HG03135 (cell line): ENCODE measurements around the gene SLC1A1.

Experiments
- ATAC-seq: cut with Tn5 transposase; IDR thresholded peaks from one replicate; pipeline ENCODE4 v1.9.1; 2021; ENCODE audit warnings: mild to moderate bottlenecking, moderate library complexity; ENCODE audit not compliant: unreplicated experiment

Gene SLC1A1

DNA sequence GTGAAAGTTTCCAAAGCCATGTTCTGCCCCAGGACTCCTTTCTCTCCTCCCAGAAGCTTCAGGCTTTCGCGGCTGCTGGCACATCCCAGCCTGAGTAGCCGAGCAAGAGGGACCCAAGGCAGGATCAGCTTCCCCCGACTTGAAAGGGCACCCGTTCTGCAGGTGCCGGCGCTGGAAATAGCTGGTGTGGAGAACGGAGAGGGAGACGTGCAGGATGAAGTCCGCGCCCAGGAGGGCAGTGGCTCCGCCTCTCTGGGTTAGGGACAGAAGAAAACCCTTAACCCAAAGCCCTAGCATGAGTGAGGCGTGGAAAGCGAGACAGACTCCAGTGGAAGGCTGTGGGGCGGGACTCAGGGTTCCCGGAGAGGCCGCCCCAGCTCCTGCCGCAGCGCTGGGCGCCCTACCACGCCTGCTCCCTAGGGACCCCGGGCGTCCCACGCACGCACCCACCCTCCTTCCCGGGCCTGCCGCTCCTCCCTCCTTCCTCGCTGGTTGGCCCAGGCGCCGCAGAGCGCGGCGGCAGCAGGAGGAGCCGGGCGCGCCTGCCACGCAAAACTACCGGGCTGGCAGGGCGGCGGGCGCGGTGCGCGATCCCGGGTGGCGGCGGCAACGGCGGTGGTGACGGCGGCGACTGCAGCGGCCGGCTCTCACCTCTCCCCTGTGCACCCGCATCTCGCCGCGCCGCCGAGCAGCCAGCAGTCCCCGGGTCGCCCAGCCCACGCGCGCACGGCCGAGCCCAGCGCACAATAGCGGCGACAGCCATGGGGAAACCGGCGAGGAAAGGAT lies at the start of gene SLC1A1:
Gene SLC1A1 (plus strand): TSS at position 550 of the 786 bp plus-strand sequence. CDS start 212 bp downstream, at position 762.
- peak; percentile 56 for ATAC-seq

DNA sequence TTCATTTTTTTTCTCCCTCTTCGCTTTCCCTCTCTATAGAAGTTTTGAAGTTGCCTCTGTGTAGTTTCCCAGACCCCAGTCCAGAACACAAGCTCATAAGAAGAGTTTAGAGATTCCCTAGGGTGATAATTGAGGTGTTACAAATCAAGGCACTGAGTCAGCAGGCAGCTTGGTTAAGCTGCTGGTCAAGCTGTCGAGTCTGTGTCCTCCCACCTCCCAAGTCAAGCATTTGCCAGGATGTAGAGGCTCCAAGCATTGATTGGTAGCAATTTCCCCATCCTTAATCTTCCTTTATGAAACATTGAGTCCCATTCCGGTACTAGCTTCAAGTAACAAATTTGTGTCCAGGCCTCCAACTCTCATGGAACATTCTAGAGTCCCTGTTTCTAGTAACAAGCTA lies 47.5 kb upstream of the SLC1A1 start:
- no peak for ATAC-seq

DNA sequence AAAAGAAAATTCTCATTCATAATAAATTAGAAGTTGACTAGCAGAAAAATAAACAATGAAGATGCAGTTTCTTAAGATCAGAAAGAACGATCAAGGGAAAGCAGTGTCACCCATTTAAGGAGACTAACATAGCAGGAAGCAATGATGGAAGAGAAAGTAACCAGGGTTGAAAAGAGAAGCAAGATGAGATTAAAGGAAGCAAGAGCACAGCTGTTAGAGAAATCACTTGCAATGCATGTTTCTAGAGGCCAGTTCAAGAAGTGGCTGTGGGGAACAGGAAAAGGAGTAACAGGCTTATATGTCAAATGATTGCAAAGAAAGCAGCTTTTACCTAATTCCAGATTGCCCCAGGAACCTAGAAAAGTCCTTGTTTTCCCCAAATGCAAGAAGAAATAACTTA lies 46.8 kb upstream of the SLC1A1 start:
- no peak for ATAC-seq

DNA sequence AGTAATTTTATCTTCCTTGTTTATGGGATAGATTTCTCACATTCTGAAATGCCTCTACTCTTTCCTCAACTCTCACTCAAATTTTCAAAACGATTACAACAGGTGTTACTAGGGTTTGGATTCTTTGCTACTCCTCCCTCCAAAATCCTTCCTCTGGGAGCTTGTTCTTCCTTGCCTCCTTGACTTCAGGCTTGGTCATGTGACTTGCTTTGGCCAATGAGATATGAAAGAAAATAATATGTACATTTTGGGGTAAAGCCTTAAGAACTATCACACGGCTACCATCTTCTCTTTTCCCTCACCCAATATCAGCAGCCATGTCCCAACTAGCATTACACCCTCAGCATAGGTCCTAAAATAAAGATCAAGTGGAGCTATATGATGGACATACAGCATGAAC lies 28.8 kb upstream of the SLC1A1 start:
- ATAC-seq, result no peak

DNA sequence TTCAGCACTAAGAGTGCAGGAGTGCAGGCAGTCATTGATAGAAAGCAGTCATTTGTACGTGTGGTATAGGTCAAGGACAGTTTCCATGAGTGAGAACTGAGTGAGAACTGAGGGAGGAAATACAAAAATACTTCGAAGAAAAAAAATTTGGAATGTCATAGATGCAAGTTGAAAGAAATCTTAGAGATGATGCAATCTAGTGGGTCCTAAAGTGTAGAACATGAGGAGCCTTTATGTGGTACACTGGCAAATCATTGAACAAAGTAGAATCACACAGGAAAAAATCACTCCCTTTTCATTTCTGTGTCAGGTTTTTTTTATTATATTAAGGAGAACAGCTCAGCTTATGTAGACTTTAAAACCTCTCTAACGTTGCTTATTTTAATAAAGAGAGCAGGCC lies 26.4 kb upstream of the SLC1A1 start:
- no peak for ATAC-seq

DNA sequence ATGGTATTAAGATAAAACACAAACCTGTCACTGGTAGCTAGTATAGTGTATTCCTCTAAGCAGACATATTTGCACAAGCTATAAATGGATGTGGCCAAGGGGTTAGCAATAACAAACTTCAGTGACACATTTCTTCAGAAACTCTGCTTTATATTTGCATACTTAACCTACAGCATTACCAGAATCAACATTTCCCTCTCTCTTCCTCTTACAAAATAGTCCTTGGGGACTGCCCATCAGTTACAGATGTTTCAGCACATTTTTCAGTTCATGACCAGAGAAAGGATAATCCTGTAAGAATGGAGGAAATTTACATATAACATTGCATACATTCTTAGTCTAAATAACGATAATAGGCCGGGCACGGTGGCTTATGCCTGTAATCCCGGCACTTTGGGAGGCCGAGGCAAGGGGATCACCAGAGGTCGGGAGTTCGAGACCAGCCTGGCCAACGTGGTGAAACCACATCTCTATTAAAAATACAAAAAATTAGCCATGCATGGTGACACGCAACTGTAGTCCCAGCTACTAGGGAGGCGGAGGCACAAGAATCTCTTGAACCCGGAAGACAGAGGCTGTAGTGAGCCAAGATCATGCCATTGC lies 25.3 kb upstream of the SLC1A1 start:
- ATAC-seq, result peak; percentile 94

DNA sequence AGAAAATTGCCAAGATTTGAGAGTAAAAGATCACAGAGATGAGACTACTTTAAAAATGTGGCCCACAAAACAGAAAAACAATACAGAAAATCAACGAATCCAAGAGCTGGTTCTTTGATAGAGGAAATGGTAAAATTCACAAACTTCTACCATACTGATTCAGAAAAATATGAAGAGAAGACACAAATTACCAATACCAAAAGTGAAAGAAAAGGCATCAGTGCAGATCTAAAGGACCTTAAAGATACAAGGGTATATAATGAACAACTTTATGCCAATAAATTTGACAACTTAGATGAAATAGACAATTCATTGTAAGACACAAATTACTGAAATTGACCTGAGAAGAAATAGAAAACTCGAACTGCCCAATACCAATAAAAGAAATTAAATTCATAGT lies 24.4 kb upstream of the SLC1A1 start:
- ATAC-seq, result no peak

DNA sequence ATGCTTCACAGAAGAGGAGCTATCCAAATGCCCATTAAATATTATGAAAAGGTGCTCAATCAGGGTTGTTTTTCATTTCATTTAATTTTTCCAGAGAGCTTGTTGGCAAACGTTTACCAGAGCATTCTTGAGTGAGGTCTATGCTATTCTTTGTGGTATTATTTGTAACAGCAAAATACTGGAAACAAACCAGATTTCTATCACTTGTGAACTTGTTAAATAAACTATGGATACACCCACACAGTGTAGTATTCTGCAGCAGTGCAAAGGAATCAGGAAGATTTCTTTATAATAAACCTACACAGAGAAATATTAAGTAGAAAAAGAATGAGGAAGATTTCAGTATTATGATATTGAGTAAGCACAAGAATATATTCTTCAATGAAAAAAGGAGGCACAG lies 15.0 kb upstream of the SLC1A1 start:
- no peak for ATAC-seq

DNA sequence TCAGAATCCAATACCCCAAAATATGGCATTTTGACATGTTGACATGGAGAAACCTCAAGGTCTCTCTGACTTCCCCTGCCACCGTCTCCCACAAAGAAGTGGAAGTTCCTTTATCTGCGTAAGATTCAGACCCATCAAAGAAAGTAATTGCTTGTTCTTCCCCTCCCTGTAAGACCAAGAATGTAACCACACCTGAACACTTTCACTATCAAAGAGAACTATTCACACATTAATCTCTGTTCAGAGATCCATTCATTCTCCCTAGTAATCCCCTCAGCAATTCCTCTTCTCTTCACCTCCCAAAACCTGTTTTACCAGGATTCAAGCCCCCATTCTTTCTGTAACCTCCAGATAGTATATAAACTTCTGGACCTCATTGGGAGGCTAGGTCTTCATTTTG lies 4.1 kb upstream of the SLC1A1 start:
- ATAC-seq, result no peak

DNA sequence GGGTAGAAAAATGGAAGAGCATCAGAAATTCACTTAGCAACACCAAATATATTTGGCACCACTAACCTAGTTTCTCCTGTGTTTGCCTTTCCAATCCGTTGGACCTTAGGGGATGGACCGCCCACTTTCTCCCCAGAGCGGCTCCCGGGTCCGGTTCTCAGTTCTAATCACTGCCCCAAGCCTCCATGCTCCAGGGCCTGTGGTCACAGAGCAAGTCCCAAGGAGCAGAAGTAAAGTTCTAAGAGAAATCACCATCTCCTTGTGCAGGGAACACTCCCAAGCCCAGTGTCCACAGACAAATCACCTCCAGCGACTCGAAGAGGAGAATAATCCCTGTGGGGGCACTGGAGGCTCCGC lies 728 bp upstream of the SLC1A1 start:
- peak; percentile 0 for ATAC-seq

DNA sequence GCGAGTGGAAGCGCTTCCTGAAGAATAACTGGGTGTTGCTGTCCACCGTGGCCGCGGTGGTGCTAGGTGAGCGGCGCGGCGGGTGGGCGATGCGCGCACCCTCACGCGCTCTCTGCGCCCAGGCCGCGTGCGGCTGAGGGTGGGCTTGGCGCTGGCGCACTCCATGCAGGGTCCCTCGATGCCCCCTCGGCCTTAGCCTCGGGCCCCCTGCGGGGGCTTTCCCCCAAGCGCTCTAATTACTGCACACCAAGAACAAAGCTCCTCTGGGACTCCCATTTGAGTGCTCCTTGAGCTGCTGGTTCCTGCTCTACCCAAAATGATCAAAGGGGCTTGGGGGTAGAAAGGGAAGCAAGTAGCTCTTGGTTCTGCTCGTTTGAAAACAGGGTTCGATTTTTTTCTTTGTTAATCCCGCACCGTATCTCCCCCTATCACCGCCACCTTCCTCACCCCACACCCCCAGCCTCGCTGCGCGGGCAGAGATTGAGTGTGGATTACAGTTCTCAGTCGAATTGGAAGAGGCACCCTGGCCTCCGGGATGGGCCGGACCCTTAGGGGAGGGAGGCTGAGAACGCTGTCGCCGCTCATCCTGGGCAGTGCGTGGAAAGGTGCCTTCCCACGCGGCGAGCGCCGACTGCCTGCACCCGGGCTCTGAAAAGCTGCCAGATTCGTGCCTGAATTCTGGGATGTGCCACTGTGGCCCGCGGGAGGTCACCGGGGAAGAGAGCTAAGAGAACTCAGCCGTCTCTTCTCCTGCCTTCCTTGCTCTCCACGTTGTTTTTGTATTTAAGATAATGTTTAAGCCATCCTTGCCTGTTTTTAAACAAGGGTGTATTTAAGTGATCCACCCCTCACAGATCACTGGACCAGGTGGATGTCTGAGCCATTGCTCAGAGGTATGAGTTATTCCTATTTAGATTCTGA lies 697 bp downstream of the SLC1A1 start:
- peak; percentile 8 for ATAC-seq

DNA sequence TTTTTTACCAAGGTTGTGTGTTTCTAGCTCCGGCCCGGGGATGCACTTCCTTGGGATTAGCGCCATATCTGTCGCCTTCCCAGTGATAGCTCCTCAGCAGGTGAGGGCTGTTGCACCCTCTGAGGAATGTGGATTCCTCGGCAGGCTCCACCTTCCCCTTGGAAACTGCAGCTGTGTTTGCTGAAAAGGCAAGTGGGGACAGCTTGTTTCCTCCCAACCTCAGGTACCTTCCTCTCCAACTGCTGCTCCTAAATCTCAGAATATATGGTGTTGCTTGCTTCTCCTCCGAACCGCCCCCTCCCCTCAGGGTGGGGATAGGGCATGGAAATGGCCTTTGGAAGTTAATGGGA lies 1.3 kb downstream of the SLC1A1 start:
- ATAC-seq, result no peak

DNA sequence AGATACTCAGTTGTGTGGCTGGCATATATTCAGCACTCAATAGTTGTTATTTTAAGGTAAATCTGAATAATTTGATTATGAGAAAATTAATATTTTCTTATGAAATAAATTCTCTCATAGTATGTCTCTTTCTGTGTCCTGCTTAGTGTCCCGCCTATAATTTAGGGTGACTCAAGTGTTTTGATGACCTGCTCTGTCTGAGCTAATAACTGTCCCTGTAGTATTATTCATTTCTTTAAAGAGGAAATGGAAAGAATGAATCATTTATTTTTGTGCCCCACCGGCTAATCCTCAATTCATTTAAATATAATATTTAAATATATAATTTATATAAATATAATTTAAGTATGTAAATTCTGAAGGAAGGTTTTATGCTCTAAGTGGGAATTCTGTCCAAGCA lies 4.1 kb downstream of the SLC1A1 start:
- no peak for ATAC-seq

DNA sequence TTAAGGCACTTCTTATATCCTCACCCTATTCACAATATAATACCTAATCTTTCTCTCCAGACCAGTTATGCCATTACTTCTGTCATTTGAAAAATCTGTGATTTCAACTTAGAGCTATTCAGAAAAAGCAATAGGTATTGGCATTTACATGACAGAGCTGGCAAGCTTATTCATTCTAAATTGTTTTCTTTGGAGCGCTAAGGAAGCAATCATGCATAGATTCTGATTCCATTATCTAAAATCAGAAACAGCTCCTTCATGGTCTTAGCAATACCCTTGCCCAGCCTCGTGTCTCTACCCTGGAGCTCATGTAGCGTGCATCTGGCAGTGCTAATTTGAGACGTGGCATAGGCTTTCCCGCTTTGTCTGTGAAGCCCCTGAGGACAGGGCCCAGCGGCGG lies 4.5 kb downstream of the SLC1A1 start:
- no peak for ATAC-seq

DNA sequence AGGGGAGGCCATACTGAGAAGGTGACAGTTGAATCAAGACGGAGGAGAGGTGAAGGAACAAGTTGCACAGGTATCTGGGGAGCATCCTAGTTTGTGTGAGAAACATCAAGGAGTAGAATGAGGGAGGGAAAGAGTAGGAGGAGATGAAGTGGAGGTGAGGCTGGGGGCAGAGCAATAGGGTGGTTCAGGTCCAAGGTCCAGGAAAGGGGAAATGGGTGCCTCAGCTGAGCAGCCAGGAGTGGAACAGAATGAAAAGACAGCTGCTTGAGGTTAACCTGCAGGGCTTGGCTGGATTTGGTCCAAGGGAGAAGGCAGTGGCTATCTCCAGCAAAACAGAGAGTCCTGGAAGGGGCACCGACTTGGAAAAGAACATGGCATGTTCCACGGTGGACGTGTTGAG lies 5.3 kb downstream of the SLC1A1 start:
- no peak for ATAC-seq

DNA sequence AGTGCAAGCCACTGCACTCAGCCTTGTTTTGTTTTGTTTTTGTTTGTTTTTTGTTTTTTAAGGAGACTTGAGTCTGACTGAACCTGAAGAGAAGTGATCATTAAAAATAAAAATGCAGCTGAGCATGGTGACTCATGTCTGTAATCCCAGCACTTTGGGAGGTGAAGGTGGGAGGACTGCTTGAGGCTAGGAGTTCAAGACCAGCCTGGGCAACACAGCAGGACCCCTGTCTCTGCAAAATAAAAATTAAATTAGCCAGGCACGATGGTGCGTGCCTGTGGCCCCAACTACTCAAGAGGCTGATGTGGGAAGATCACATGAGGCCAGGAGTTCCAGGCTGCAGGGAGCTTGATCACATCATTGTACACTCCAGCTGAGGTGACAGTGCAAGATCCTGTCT lies 6.2 kb downstream of the SLC1A1 start:
- ATAC-seq, result no peak

DNA sequence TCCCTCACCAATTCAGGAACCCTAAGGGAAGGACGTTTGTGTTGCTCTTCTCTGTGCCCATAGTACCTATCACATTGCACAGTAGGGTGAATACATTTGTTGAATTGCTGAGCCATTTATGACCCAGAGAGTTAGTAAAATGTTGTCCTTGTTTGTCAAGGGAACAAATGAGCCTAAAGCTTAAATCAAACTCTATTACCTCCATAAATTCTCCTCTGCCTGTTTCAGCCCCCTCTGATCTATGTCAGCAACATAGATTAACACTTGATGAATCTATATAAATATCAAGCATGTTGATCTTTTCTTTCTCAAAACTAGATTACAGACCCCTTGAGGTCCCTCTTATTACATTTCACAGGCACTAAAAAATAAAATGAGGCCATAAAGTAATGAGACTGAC lies 7.1 kb downstream of the SLC1A1 start:
- ATAC-seq, result no peak

DNA sequence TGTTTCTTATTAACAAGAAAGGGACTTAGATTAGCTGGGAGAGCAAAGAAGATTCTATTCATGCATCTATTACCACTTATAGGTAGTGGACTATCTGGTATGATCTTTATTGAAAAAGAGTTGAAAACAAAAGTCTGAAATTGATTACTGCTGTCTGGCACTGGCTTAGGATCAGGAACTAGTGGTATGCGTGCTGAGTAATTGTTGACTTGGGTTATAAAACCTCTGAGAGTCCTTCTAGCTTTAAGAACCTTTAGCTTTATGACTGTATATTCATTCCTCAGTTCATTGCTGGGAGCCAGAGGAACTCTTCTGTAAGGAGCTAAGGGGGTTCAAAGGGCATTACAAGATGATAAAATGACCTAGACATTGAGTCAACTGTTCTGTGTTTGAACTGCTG lies 7.6 kb downstream of the SLC1A1 start:
- ATAC-seq, result no peak

DNA sequence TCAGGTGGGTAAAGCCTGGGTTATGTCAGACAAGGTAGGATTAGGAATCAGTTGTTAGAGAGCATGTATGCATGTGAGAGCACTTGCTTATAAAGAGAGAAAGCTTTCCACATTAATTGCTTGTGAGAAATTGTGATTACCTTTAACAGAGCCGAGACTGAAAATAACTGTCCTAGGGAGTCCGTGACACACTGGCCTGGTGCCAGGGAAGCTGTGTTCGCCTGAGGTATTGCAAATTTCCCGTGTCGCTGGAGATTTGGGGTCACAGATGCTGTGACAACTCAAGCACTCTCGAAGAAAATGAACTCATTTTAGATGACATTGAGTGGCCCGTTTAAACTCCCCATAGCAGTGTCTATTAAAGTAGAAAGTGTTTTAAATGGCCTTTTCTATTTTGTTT lies 9.6 kb downstream of the SLC1A1 start:
- ATAC-seq, result no peak

DNA sequence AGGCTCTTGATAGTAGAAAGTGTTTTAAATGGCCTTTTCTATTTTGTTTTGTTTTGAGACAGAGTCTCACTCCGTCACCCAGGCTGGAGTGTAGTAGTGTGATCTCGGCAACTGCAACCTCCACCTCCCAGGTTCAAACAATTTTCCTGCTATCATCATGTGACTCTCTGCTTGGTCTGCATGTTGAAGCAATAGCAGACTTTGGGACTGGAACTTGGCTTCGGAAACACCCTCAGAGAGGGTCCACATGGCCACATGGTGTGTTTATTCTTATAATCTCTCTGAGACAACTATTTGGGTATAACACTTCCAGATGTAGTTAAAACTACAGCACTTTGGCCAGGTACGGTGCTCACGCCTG lies 10.9 kb downstream of the SLC1A1 start:
- ATAC-seq, result no peak

DNA sequence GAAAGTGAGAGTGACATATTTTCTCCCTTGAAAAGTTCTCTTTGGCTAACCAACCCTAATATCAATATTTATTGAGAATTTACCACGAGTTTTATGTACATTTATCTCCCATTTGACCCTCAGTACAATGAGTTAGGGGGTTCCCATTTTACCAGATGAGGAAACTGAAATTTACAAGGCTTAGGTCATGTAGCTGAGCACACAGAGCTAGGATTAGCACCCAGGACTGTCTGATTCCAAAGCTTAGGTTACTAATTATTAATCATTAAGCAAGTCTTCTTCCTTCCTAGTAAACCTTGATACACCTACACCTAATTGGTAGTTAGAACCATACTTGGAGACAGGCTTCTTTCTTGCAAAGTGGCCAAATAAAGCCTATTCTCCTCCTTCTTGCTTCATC lies 12.2 kb downstream of the SLC1A1 start:
- ATAC-seq, result no peak

DNA sequence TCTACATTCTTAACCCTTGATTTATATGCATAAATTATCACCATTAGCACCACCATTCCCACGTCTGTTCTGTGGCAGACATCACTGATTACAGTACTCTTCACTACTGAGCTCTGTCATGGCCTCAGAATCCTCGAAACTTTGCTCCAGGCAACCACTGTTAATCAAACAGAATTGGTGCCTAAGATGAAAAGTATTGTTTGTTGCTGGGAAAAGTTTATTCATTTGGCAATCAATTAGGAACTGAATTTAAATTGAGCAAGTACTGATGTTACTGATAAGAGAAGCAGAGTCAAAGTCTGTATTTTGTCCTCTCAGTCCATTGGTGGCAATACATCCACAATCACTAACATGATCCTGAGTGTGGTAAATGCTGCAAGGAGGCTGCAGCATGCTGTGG lies 12.8 kb downstream of the SLC1A1 start:
- ATAC-seq, result no peak
